GM12801 (cell line): Measurements from ENCODE around the gene EMC7.

Experiments
- TF ChIP-seq, protein P1 (sequence below): IDR thresholded peaks from one replicate; pipeline ENCODE4 v1.5.1; 2011; ENCODE audit warnings: control low read depth; ENCODE audit not compliant: insufficient read length; ENCODE audit errors: extremely low read depth

EMC7 gene

DNA sequence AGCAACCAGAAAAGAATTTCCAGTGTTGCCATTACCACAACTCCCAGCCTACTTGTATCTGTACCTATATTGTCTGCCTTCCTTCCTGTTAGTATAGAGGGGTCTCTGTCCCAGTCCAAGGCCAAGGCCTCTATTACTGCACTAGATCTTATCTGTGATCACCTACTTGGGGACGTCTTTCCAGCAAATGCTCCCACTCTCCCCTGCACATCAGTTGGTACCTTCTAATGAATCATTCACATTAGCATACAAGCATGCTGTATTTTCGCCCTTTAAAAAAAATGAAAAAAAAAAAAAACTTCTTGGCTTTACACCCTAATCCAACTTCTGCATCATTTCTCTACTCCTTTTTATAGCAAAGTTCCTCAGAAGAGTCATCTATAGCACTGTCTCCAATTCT lies 57.8 kb downstream of the EMC7 start:
- TF ChIP-seq, protein P1, sequence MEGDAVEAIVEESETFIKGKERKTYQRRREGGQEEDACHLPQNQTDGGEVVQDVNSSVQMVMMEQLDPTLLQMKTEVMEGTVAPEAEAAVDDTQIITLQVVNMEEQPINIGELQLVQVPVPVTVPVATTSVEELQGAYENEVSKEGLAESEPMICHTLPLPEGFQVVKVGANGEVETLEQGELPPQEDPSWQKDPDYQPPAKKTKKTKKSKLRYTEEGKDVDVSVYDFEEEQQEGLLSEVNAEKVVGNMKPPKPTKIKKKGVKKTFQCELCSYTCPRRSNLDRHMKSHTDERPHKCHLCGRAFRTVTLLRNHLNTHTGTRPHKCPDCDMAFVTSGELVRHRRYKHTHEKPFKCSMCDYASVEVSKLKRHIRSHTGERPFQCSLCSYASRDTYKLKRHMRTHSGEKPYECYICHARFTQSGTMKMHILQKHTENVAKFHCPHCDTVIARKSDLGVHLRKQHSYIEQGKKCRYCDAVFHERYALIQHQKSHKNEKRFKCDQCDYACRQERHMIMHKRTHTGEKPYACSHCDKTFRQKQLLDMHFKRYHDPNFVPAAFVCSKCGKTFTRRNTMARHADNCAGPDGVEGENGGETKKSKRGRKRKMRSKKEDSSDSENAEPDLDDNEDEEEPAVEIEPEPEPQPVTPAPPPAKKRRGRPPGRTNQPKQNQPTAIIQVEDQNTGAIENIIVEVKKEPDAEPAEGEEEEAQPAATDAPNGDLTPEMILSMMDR = no peak

DNA sequence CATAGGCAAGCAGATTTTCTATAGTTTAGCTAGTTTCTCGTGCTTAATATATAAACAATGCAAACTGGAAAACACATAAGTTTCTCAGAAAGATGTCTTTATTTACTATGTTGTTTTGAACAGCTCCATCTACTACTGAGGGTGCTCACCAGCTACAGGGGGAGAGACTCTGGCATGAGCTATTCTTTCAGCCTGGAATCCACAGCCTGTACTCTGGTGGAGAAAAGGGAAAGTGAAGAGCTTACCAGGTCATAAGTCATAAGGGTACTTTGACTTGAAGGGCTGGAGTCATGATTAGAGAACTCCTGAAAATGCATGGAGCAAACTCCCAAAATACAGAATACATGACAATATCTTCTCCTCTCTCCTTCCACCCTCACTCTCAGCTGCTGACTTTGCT lies 58.3 kb downstream of the EMC7 start:
- TF ChIP-seq, protein P1 = no peak

DNA sequence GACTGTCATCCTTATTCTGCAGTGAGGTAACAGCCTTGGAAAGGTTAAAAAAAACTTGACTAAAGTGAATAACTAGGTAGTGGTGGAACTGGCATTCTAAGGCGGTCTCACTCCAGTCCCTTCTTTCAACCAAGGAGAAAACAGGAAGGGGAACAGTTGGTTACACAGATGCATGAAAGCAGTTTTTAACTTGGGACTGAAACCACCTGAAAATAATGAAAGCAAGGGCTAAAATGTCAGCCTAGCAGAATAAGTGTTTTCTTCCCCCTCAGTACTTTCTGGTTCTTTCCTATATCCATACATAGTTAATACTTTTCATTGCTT lies 61.9 kb downstream of the EMC7 start:
- TF ChIP-seq, protein P1 = no peak

DNA sequence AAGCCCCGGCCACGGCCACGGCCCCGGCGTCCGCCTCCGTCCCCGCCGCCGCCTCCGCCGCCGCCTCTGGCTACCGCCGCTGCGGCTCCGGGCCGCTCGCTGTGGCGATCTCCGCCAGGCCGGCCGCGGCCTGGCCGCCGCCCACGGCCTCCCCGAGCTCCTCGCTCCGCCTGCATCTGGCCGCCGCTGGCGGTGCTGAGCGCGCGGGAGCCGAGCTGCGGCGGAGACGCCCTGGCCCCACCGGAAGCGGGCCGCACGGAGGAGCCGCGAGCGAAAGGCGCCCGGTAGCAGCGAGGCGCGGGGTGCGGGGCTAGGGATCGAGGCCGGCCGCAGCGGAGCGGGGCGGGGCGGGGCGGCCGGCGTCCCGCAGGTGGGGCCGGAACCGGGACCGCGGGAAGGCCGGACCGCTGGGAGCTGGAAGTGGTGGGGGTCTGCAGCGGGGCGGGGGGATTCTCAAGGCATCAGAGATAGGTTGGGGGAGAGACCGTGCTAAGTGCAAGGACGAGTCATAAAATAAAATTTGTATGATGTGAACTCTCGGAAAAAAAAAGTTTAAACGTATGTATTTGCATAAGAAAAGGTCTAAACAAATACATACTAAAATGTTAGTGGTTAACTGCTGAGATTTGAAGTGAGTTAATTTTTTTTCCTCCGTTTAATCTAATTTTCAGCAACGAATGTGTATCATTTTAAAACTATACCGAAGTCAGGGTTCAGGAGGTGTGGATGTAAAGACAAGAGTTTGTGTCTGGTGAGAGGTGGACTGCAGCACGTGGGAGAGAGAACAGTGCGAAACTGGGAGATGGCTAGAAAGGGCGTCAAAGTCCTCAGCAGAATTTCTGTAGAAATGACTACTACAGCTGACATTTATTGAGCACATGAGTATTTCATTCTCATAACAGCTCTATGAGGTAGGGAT lies 62.5 kb downstream of the EMC7 start, which contains the start of gene AVEN:
Gene AVEN (minus strand): TSS at position 334 of the 919 bp plus-strand sequence. CDS start 158 bp downstream, at position 176.
- TF ChIP-seq, protein P1 = no peak

DNA sequence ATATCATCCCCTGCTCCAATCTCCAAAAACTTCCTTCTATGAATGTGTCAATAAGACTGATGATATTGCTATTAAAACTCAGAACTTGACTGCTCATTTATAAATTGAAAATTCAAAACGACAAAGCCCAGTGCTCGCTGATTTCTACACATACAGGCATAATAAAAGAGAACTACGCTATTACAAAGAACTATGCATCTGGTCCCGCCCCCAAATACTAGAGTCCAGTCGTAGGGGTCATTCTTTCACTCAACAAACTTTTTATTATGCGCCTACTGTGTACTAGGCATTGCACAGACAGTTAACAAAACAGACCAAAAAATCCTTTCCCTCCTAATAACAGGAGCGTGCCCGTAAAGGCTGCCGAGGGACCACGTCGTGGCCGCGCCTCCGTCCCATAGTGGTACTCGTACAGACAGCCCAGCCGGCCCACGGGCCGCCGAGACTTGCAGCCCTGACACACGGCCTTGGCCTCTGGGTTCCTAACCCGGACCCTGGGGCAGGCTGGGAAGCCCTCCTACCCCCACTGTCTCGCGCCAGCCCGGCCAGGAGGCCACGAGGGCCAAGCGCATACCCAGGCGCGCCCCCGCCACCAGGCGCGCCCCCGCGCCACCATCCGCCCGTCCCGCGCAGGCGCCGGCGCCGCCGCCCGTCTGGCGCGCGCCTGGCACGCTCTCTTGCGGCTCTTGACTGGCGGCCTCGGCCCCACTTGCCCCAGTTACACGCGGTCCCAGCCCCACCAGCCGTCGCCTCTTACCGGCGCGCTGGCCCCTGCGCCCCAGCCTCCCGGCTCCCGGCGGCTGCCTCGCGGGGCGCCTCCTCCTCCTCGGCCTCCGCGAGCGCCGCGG lies 63.4 kb downstream of the EMC7 start:
- TF ChIP-seq, protein P1 = no peak
